Stomach (tissue), 4 donors: ENCODE results near the gene ZMPSTE24.

Experiments used
- CTCF ChIP-seq, 7 experiments: fragments of 450-650 bp in 4 of 7; fragments of 200-600 bp in 3 of 7; sonication (generic) in 3 of 7; IDR thresholded peaks; one replicate each; pipeline ENCODE4 v1.5.1; 2016 to 2019; ENCODE audit warnings: antibody characterized with exemption in 7 of 7, control low read depth in 2 of 7, mild to moderate bottlenecking in 1 of 7
- EP300 ChIP-seq: sonication (generic); formaldehyde crosslinking; IDR thresholded peaks from one replicate; pipeline ENCODE4 v1.6.1; 2017; ENCODE audit warnings: antibody characterized with exemption
- POLR2A ChIP-seq, 4 donors: fragments of 450-650 bp; IDR thresholded peaks; one replicate each; pipeline ENCODE4 v1.6.1; 2016; ENCODE audit warnings: antibody characterized with exemption in 4 of 4, control low read depth in 2 of 4, mild to moderate bottlenecking in 1 of 4, moderate library complexity in 1 of 4
- POLR2AphosphoS5 ChIP-seq, 3 donors: sonication (generic); formaldehyde crosslinking; IDR thresholded peaks; one replicate each; pipeline ENCODE4 v1.6.1; 2016; ENCODE audit warnings: antibody characterized with exemption in 3 of 3

DNA sequence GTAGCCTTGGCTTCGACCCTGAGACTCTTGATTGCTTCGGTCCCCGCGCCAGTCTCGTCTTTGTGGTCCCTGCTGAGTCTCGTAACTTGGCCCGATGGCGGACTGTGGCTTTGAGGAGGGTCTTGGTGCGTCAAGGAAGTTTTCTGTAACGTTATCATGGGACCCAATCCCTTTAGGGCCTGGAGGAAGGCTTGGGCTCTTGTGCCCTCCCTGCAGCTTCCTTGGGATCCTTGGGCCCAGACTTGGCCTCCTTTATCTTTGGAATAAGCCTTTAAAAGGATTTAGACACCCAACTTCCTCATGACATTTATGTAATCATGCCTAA lies 371 bp downstream of the ZMPSTE24 start:
- TF ChIP-seq CTCF (IDR thresholded peaks at IDR 0.05) (no peak), POLR2A (IDR thresholded peaks at IDR 0.05) (no peak), EP300 (no peak), POLR2AphosphoS5 (IDR thresholded peaks at IDR 0.05) (no peak)
